ENCODE measurements around the gene ANAPC5.
"Not testable (repeated sequence)": the region's sequence is repeated elsewhere in the genome, so short reads cannot be mapped to it uniquely, and the experiment has no call there.

Gene ANAPC5

GRCh38 chr12:121328620-121329019 lies 23.6 kb downstream of the ANAPC5 start:
- TF ChIP-seq ZFX (IDR thresholded peaks at IDR 0.05; ENCODE audit: borderline replicate concordance) (no peak), CTCF (IDR thresholded peaks at IDR 0.05) (no peak)

DNA sequence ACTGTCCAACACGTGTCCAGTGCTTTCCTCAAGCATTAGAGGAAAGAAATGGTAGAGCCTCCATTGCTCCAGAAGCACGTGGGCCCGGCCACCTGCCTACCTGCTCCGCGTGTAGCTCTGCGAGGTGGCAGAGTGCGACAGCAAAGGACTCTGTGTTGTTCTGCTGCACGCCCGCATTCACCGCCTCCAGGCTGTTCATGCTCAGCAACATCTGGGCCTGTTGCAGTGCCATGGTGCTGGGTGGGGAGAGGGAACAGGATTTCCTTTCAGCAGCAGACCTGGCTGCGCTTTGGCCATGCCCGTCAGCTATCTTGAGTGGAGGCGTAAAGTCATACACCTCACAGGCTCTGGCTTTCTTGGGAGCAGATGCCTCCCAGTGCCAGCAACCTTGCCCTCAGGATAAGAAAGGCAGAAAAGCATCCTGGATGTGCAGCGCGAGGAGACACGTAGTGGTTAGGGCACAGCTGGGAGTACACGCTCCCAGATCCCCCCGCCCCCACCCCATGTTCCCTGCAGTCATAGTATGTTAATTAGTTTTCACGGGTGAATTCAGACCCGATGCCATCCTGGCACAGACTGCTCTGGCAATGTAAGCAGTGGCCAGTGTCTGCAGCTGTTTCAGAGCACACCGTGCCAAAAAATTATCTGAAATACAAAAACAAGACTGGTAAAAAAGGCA lies 25.1 kb downstream of the ANAPC5 start:
- H3K27ac ChIP-seq, result no peak overlapping the region
- TF ChIP-seq CTCF (IDR thresholded peaks at IDR 0.05) (no peak), ZFX (IDR thresholded peaks at IDR 0.05; ENCODE audit: borderline replicate concordance) (no peak)

More at GRCh38 chr12:121328620-121329019, 23.6 kb downstream of the ANAPC5 start:
- H3K27ac ChIP-seq, result no peak overlapping the region

GRCh38 chr12:121325922-121326396 lies 26.3 kb downstream of the ANAPC5 start:
- TF ChIP-seq ZFX (IDR thresholded peaks at IDR 0.05; ENCODE audit: borderline replicate concordance) (no peak), CTCF (IDR thresholded peaks at IDR 0.05) (no peak)
- H3K27ac ChIP-seq, result no peak overlapping the region

DNA sequence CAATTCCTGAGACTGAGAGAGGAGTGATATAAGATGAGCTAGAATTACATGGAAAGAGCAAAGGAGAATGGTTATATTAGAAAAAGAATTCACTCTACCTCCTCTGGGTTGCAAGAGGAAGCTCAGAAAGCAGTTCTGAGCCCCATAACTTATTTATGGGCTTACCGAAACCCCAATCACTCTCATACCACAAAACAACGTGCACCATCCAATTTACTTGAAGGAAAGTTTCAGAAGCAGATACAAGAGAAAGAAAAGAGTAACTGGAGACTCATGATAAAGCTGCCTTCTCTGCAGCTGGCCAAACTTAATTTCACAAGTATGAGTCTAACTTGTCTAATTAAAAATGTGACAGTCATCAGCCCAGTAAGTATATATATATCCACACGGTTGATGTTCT lies 28.3 kb downstream of the ANAPC5 start:
- no peak overlapping the region for H3K27ac ChIP-seq
- TF ChIP-seq ZFX (IDR thresholded peaks at IDR 0.05; ENCODE audit: borderline replicate concordance) (no peak), CTCF (IDR thresholded peaks at IDR 0.05) (no peak)

- no peak for TF ChIP-seq ZFX (IDR thresholded peaks at IDR 0.05; ENCODE audit: borderline replicate concordance)
- TF ChIP-seq CTCF (IDR thresholded peaks at IDR 0.05), result no peak
- H3K27ac ChIP-seq, result no peak overlapping the region
These were observed 34.1 kb downstream of the ANAPC5 start for GRCh38 chr12:121318121-121318520.

DNA sequence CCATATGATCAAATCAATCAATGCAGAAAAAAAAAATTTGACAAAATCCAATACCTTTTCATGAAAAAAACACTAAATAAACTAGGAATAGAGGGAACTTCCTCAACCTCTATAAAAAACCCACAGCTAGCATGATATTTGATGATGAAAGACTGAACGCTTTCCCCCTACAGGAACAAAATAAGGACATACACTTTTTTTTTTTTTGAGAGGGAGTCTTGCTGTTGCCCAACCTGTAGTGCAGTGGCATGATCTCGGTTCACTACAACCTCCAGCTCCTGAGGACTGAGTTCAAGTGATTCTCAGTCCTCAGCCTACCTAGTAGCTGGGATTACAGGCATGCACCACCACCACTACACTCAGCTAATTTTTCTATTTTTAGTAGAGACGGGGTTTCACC lies 37.8 kb downstream of the ANAPC5 start:
- TF ChIP-seq ZFX (IDR thresholded peaks at IDR 0.05; ENCODE audit: borderline replicate concordance) (no peak), CTCF (IDR thresholded peaks at IDR 0.05) (no peak)
- no peak overlapping the region for H3K27ac ChIP-seq

GRCh38 chr12:121310231-121310630 lies 42.0 kb downstream of the ANAPC5 start:
- H3K27ac ChIP-seq, result not testable (repeated sequence)

DNA sequence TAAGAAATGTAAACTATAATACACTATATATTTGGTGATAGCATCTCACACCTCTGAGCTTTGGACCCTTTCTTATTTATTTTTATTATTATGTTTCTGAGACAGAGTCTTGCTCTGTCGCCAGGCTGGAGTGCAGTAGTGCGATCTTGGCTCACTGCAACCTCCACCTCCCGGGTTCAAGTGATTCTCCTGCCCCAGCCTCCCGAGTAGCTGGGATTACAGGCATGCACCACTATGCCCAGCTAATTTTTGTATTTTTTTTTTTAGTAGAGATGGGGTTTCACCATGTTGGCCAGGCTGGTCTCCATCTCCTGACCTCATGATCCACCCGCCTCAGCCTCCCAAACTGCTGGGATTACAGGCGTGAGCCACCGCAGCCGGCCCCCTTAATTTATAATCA lies 44.8 kb downstream of the ANAPC5 start:
- H3K27ac ChIP-seq, result not testable (repeated sequence)
